Stomach (tissue), 9 donors: ENCODE data around the gene TTC33. TPM values are rescaled to one million over a fixed set of nuclear protein-coding genes. Genes with fewer than 3 reads are reported as not detected.

Source experiments
- DNase-seq, 2 donors: peaks; one replicate each; pipeline versions ENCODE4 v3.0.0 to v3.0.0-alpha.2; 2013 to 2019
- H3K27ac ChIP-seq, 5 donors: fragments of 200-600 bp in 4 of 5; sonication (generic) in 4 of 5; one replicate each; pipeline ENCODE4 v1.5.1; 2013 to 2019; ENCODE audit warnings: mild to moderate bottlenecking in 1 of 5, moderate library complexity in 1 of 5
- H3K27me3 ChIP-seq, 3 donors: fragments of 200-600 bp; sonication (generic); one replicate each; pipeline ENCODE4 v1.5.1; 2017 to 2019; ENCODE audit warnings: mixed run types in 1 of 3
- H3K36me3 ChIP-seq, 4 donors: fragments of 200-600 bp; sonication (generic); 1 replicate in 3 of 4; 2 replicates in 1 of 4; pipeline ENCODE4 v1.5.1; 2016 to 2019
- H3K4me1 ChIP-seq, 4 donors: fragments of 200-600 bp; sonication (generic); one replicate each; pipeline ENCODE4 v1.5.1; 2016 to 2019
- H3K4me3 ChIP-seq, 4 donors: fragments of 200-600 bp; sonication (generic) in 3 of 4; one replicate each; pipeline ENCODE4 v1.5.1; 2016 to 2019; ENCODE audit warnings: mild to moderate bottlenecking in 1 of 4
- H3K9me3 ChIP-seq, 4 donors: fragments of 200-600 bp; sonication (generic); one replicate each; pipeline ENCODE4 v1.5.1; 2016 to 2019
- CTCF ChIP-seq, 7 experiments: fragments of 450-650 bp in 4 of 7; fragments of 200-600 bp in 3 of 7; sonication (generic) in 3 of 7; IDR thresholded peaks; one replicate each; pipeline ENCODE4 v1.5.1; 2016 to 2019; ENCODE audit warnings: antibody characterized with exemption in 7 of 7, control low read depth in 2 of 7, mild to moderate bottlenecking in 1 of 7
- EP300 ChIP-seq: sonication (generic); formaldehyde crosslinking; IDR thresholded peaks from one replicate; pipeline ENCODE4 v1.6.1; 2017; ENCODE audit warnings: antibody characterized with exemption
- POLR2A ChIP-seq, 4 donors: fragments of 450-650 bp; IDR thresholded peaks; one replicate each; pipeline ENCODE4 v1.6.1; 2016; ENCODE audit warnings: antibody characterized with exemption in 4 of 4, control low read depth in 2 of 4, mild to moderate bottlenecking in 1 of 4, moderate library complexity in 1 of 4
- POLR2AphosphoS5 ChIP-seq, 3 donors: sonication (generic); formaldehyde crosslinking; IDR thresholded peaks; one replicate each; pipeline ENCODE4 v1.6.1; 2016; ENCODE audit warnings: antibody characterized with exemption in 3 of 3
- WGBS, 5 donors: extraction: QIAGEN DNeasy Blood & Tissue Kit in 3 of 5; methylation state at CpG; one replicate each; pipeline versions ENCODE4 v1.1.5 to v1.1.7; 2013 to 2018; 5-methylcytosine and 5-hydroxymethylcytosine counted together
- intact Hi-C: fragments of 100-400 bp; cut with DNase I; formaldehyde crosslinking; loops from one replicate; pipeline ENCODE4 v1.15.1; 2023; ENCODE audit warnings: low total_unique reads
- polyA plus RNA-seq, 3 donors: library from polyadenylated mRNA; stranded (reverse); fragments of 200-250 nt; gene quantifications; one replicate each; pipeline ENCODE4 v1.2.3, GENCODE V29; 2013
- total RNA-seq, 5 donors: library from RNA; depleted of rRNA; stranded (reverse); fragments of >200 nt; gene quantifications; one replicate each; pipeline versions ENCODE4 v1.1.0 to v1.2.3, GENCODE V29; 2014 to 2016
- donor health status: healthy with polysubstance abuse.
- donor health status: Bipolar disorder and iron deficiency.
- donor health status: healthy.

Gene TTC33
- total and polyA plus RNA-seq, 8 donors = 0.29 to 41.5 (median 7.3) TPM

GRCh38 chr5:40688996-40689395 lies 66.8 kb downstream of the TTC33 start:
- H3K4me1 ChIP-seq = peaks cover 9 to 66% (median 41%) of the 10 kb centered on the region in 4 donors
- peak overlapping the region in 4 of 5 donors; percentile 24 to 95 (median 50) for H3K27ac ChIP-seq
- no peak overlapping the region for H3K4me3 ChIP-seq
- H3K27me3 ChIP-seq = no peaks in the 10 kb centered on the region
- intact Hi-C loops = no loop called here
- H3K36me3 ChIP-seq = peaks cover 17 to 35% (median 21%) of the 10 kb centered on the region in 4 donors
- TF ChIP-seq POLR2A (IDR thresholded peaks at IDR 0.05) = no peak
- H3K9me3 ChIP-seq = no peaks in the 10 kb centered on the region
- no peak for DNase-seq

DNA sequence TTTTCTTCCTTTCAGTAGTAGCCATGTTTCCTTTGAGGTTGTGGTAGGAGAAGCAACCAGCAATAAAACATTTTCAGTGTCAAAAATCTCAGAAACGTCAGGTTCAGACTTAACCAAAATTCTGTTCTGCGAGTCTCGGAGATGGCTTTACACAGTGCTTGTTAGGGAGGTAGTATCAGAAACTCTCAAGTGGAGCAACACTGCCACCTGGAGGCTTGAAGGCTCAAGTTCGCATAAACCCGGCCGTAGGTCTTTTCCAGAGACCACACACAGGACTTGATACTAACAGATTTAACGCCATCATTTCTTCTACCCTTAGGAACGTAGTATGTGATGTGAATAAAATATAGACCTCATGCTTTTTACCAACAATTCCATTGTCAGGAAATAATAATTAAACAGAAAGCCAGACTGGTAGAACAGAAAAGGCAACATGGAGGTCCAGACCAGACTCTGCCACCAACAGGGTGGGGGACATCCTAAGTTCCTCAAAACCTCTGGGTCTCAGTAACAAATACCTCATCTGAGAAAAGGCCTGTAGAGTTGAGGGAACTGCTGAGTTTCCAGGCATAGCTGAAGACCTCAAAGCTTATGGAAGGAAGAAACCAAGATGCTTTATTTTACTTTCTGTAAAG lies 67.5 kb downstream of the TTC33 start:
- 0 to 2% (median 1%) methylated on average over 8 of the region's 8 CpGs for WGBS, 5 donors
- H3K4me1 ChIP-seq = peaks cover 9 to 74% (median 45%) of the 10 kb centered on the region in 4 donors
- TF ChIP-seq EP300 (no peak), POLR2AphosphoS5 (IDR thresholded peaks at IDR 0.05) (peak in 1 of 3 donors; percentile 41), CTCF (IDR thresholded peaks at IDR 0.05) (peak in 5 of 7 experiments; percentile 68 to 86 (median 79)), POLR2A (IDR thresholded peaks at IDR 0.05) (no peak)
- peaks cover 14 to 31% (median 19%) of the 10 kb centered on the region in 4 donors for H3K36me3 ChIP-seq
- peak overlapping the region in 2 of 4 donors; percentile 65 to 85 for H3K4me3 ChIP-seq
- H3K27ac ChIP-seq = peak overlapping the region in 4 of 5 donors; percentile 24 to 97 (median 63)
- peak; percentile 87 to 95 for DNase-seq
- no peaks in the 10 kb centered on the region for H3K9me3 ChIP-seq
- H3K27me3 ChIP-seq = no peaks in the 10 kb centered on the region
- intact Hi-C loops = no loop called here

DNA sequence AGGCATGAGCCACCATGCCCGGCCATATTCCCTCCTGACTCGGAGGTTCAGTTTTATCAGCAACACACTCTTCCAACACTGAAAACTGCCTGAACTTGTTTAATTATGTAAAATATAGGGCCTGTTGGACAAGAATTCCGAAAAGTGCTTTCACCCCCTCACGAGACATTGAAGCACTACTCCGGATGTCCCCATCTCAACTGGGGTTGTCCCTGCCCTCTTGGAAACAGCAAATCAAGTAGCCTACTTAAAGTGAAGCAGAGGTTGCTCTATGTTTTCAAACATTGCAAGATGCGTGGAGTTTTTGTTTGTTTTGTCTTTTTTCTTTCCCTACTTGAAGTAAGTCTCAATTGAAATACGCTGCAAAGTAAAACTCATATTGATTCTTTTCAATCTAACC lies 68.4 kb downstream of the TTC33 start:
- intact Hi-C loops = no loop called here
- Histone ChIP-seq H3K27ac (peak overlapping the region; percentile 1 to 97 (median 93)), H3K27me3 (no peaks in the 10 kb centered on the region), H3K4me1 (peaks cover 9 to 82% (median 48%) of the 10 kb centered on the region in 4 donors), H3K36me3 (peaks cover 12 to 24% (median 16%) of the 10 kb centered on the region in 4 donors), H3K9me3 (no peaks in the 10 kb centered on the region), H3K4me3 (peak overlapping the region in 2 of 4 donors; percentile 65 to 85)
- DNase-seq = no peak
- WGBS, 5 donors = 38 to 54% (median 43%) methylated on average over 7 of the region's 7 CpGs
- TF ChIP-seq CTCF (IDR thresholded peaks at IDR 0.05) = no peak
- no peak for TF ChIP-seq POLR2A (IDR thresholded peaks at IDR 0.05)
- TF ChIP-seq POLR2AphosphoS5 (IDR thresholded peaks at IDR 0.05) = no peak
- no peak for TF ChIP-seq EP300

GRCh38 chr5:40685976-40686486 lies 69.7 kb downstream of the TTC33 start:
- intact Hi-C loops = no loop called here
- no peak for TF ChIP-seq POLR2A (IDR thresholded peaks at IDR 0.05)
- no peak for TF ChIP-seq CTCF (IDR thresholded peaks at IDR 0.05)
- TF ChIP-seq EP300 = no peak
- TF ChIP-seq POLR2AphosphoS5 (IDR thresholded peaks at IDR 0.05) = no peak
- no peak for DNase-seq
- H3K4me3 ChIP-seq = peak overlapping the region in 2 of 4 donors; percentile 65 to 85
- peaks cover 0 to 18% (median 3%) of the 10 kb centered on the region in 4 donors for H3K36me3 ChIP-seq
- H3K27me3 ChIP-seq = no peaks in the 10 kb centered on the region
- H3K9me3 ChIP-seq = no peaks in the 10 kb centered on the region
- H3K27ac ChIP-seq = peak overlapping the region in 4 of 5 donors; percentile 36 to 97 (median 94)
- H3K4me1 ChIP-seq = peaks cover 9 to 89% (median 57%) of the 10 kb centered on the region in 4 donors
- WGBS, 5 donors = 15 to 52% (median 29%) methylated on average over 1 of the region's 1 CpG

- TF ChIP-seq POLR2A (IDR thresholded peaks at IDR 0.05) = no peak
- no peak for TF ChIP-seq CTCF (IDR thresholded peaks at IDR 0.05)
- TF ChIP-seq EP300 = no peak
- TF ChIP-seq POLR2AphosphoS5 (IDR thresholded peaks at IDR 0.05) = no peak
- Histone ChIP-seq H3K36me3 (peaks cover 0 to 15% (median 0%) of the 10 kb centered on the region in 4 donors), H3K9me3 (no peaks in the 10 kb centered on the region), H3K4me3 (peak overlapping the region; percentile 65 to 85 (median 76)), H3K27ac (peak overlapping the region in 4 of 5 donors; percentile 36 to 97 (median 94)), H3K27me3 (no peaks in the 10 kb centered on the region), H3K4me1 (peaks cover 9 to 93% (median 65%) of the 10 kb centered on the region in 4 donors)
- intact Hi-C loops = no loop called here
- DNase-seq = no peak
These were observed 70.6 kb downstream of the TTC33 start for GRCh38 chr5:40685193-40685592.
